GM12878 (cell line): ENCODE data around the gene TGFB2. TPM values are rescaled to one million over a fixed set of nuclear protein-coding genes. Genes with fewer than 3 reads are reported as not detected.

Experiments
- ATAC-seq: fragments of 200-7000 bp; cut with Tn5 transposase; 3 replicates; pipeline ENCODE4 v1.9.1; 2020; ENCODE audit warnings: mild to moderate bottlenecking, moderate library complexity
- BruUV-seq: library from RNA; stranded (reverse); fragments of 400-500 nt; replicated peaks from 2 replicates; lab custom pipeline; 2021; lab: Mats Ljungman, UMichigan
- CTCF ChIA-PET: fragments of 300-600 bp; sonication (Branson Sonifier 250); formaldehyde crosslinking; extraction: SDS; loops from one replicate; lab custom pipeline; 2021; ENCODE audit warnings: inconsistent platforms; lab: Yijun Ruan, JAX
- POLR2A ChIA-PET: fragments of 350-600 bp; formaldehyde crosslinking; extraction: SDS; loops from one replicate; lab custom pipeline; 2021; ENCODE audit warnings: inconsistent platforms; lab: Charles Lee
- RAD21 ChIA-PET: fragments of 300-600 bp; sonication (Branson Sonifier 250); formaldehyde crosslinking; loops from one replicate; lab custom pipeline; 2023; ENCODE audit warnings: antibody characterized with exemption; ENCODE audit not compliant: unreplicated experiment; lab: Charles Lee
- SMC1A ChIA-PET: fragments of 300-600 bp; sonication (Branson Sonifier 250); formaldehyde crosslinking; loops from one replicate; lab custom pipeline; 2023; ENCODE audit not compliant: unreplicated experiment, uncharacterized antibody; lab: Charles Lee
- DNase-seq: peaks from one replicate; pipeline ENCODE4 v3.0.0-alpha.2; 2011; ENCODE audit warnings: low read depth, low spot score
- FAIRE-seq: peaks from 3 replicates; lab custom pipeline; 2011; peaks lifted over from hg19 to GRCh38; lab: Jason Lieb, UNC
- H2AFZ ChIP-seq: 2 replicates; pipeline ENCODE4 v1.6.0; 2011; ENCODE audit warnings: low read depth, low read length, control low read depth; ENCODE audit not compliant: control insufficient read depth
- H3K27ac ChIP-seq: 2 replicates; pipeline ENCODE4 v1.5.1; 2011; ENCODE audit warnings: control low read depth; ENCODE audit not compliant: control insufficient read depth, insufficient read depth
- H3K27me3 ChIP-seq, 2 experiments: replicated peaks in 1 of 2; 2 replicates each; pipeline versions ENCODE4 v1.6.0 to v1.6.1; 2011; ENCODE audit warnings: low read length in 1 of 2; ENCODE audit not compliant: control insufficient read depth in 2 of 2, insufficient read depth in 2 of 2
- H3K36me3 ChIP-seq, 2 experiments: 2 replicates each; pipeline ENCODE4 v1.5.1; 2011; ENCODE audit warnings: low read length in 1 of 2; ENCODE audit not compliant: control insufficient read depth in 2 of 2, insufficient read depth in 2 of 2
- H3K4me1 ChIP-seq: 2 replicates; pipeline ENCODE4 v1.6.1; 2011; ENCODE audit warnings: mild to moderate bottlenecking, low read length, moderate library complexity, mixed read lengths; ENCODE audit not compliant: control insufficient read depth, insufficient read depth
- H3K4me2 ChIP-seq: 2 replicates; pipeline ENCODE4 v1.6.0; 2011; ENCODE audit warnings: control low read depth; ENCODE audit not compliant: control insufficient read depth, insufficient read depth
- H3K4me3 ChIP-seq: fragments of 200-600 bp; sonication (generic); 2 replicates; pipeline ENCODE4 v1.5.1; 2016
- H3K79me2 ChIP-seq: 2 replicates; pipeline ENCODE4 v1.6.0; 2011; ENCODE audit warnings: low read length; ENCODE audit not compliant: control insufficient read depth, insufficient read depth
- H3K9ac ChIP-seq: 2 replicates; pipeline ENCODE4 v1.8.0; 2011; ENCODE audit warnings: low read length, control low read depth, mixed read lengths; ENCODE audit not compliant: control insufficient read depth, insufficient read depth
- H3K9me3 ChIP-seq: replicated peaks from 3 replicates; pipeline ENCODE4 v1.5.1; 2011; ENCODE audit warnings: mild to moderate bottlenecking, low read length; ENCODE audit not compliant: control insufficient read depth, insufficient read depth
- H4K20me1 ChIP-seq: 2 replicates; pipeline ENCODE4 v1.6.0; 2011; ENCODE audit not compliant: control insufficient read depth, insufficient read depth
- ATF2 ChIP-seq: IDR thresholded peaks from 2 replicates; pipeline ENCODE4 v1.6.1; 2012; ENCODE audit warnings: low read length, inconsistent platforms
- CHD2 ChIP-seq: IDR thresholded peaks from 2 replicates; pipeline ENCODE4 v1.6.1; 2011; ENCODE audit warnings: low read depth, low read length, improper control_type of control experiment, borderline replicate concordance
- CTCF ChIP-seq, 3 experiments: IDR thresholded peaks in 2 of 3; conservative IDR thresholded peaks in 1 of 3; 2 replicates each; pipeline ENCODE4 v1.5.1; 2011; ENCODE audit warnings: low read depth in 3 of 3, low read length in 3 of 3, mild to moderate bottlenecking in 3 of 3, control low read depth in 2 of 3, moderate library complexity in 2 of 3, inconsistent platforms in 1 of 3, mixed read lengths in 1 of 3; ENCODE audit not compliant: control insufficient read depth in 2 of 3, insufficient read depth in 1 of 3; ENCODE audit errors: extremely low read depth in 1 of 3
- FOXK2 ChIP-seq: fragments of 450-650 bp; IDR thresholded peaks from 2 replicates; pipeline ENCODE4 v1.6.1; 2017; ENCODE audit warnings: mild to moderate bottlenecking, moderate library complexity
- IKZF2 ChIP-seq, 2 experiments: fragments of 450-650 bp; IDR thresholded peaks; 2 replicates each; pipeline ENCODE4 v1.6.1; 2017; ENCODE audit warnings: mild to moderate bottlenecking in 2 of 2, moderate library complexity in 2 of 2
- MYB ChIP-seq: fragments of 150-350 bp; IDR thresholded peaks from 2 replicates; pipeline ENCODE4 v1.6.1; 2014; ENCODE audit warnings: mild to moderate bottlenecking, low read depth, low read length, borderline replicate concordance
- PKNOX1 ChIP-seq: fragments of 450-650 bp; IDR thresholded peaks from 2 replicates; pipeline ENCODE4 v1.6.1; 2016; ENCODE audit warnings: mild to moderate bottlenecking
- RELB ChIP-seq: fragments of 450-650 bp; IDR thresholded peaks from 2 replicates; pipeline ENCODE4 v1.6.1; 2017; ENCODE audit warnings: low read depth, mild to moderate bottlenecking, moderate library complexity
- SIN3A ChIP-seq: IDR thresholded peaks from 2 replicates; pipeline ENCODE4 v1.6.1; 2012; ENCODE audit warnings: low read depth, low read length, improper control_type of control experiment
- TCF12 ChIP-seq: IDR thresholded peaks from 2 replicates; pipeline ENCODE4 v1.6.1; 2011; ENCODE audit warnings: low read depth, mild to moderate bottlenecking, low read length
- WGBS: methylation state at CpG from one replicate; pipeline ENCODE4 v1.1.6; 2016; ENCODE audit warnings: low lambda C conversion rate; ENCODE audit not compliant: insufficient replicate concordance, insufficient coverage; ENCODE audit errors: missing lambda C conversion rate; 5-methylcytosine and 5-hydroxymethylcytosine counted together
- in situ Hi-C: fragments of 300-500 bp; cut with MboI; formaldehyde crosslinking; loops from 9 replicates; pipeline ENCODE4 v1.14.3; 2018; ENCODE audit warnings: mixed read lengths
- intact Hi-C: fragments of 100-400 bp; cut with micrococcal nuclease; formaldehyde crosslinking; loops from one replicate; pipeline ENCODE4 v1.14.2; 2022; ENCODE audit not compliant: unreplicated experiment
- polyA plus RNA-seq, 11 experiments: library from polyadenylated mRNA; depleted of rRNA in 4 of 11; unstranded in 6 of 11; stranded (reverse) in 5 of 11; fragments of >200 nt; fragmentation: Nextera tagmentation in 4 of 11; fragmentation: Illumina TruSeq in 1 of 11; extraction: Ambion mirVana in 4 of 11; extraction: Trizol in 1 of 11; gene quantifications; 1 replicate in 1 of 11; 2 replicates in 10 of 11; pipeline versions ENCODE4 v1.2.1 to v1.2.3, GENCODE V29; 2011 to 2016; ENCODE audit warnings: inconsistent platforms in 2 of 11, missing spikeins in 2 of 11, low read depth in 1 of 11
- total RNA-seq, 4 experiments: library from RNA; depleted of rRNA in 3 of 4; stranded (reverse); fragments of >200 nt in 3 of 4; fragmentation: Illumina TruSeq in 1 of 4; extraction: Trizol in 1 of 4; gene quantifications; 2 replicates each; pipeline versions ENCODE4 v1.2.1 to v1.2.3, GENCODE V29; 2013 to 2021

Gene TGFB2
- total and polyA plus RNA-seq, 10 of the 15 experiments (the other 5 are each of a cell fraction or from before 2014, with no cell fraction given) = 0.03 to 0.11 (median 0.04) TPM; not detected in 6

- DNase-seq = no peak
- no peak for ATAC-seq
- 100% methylated on average over 2 of the region's 2 CpGs for WGBS
- peaks cover 8% of the 10 kb centered on the region for H3K79me2 ChIP-seq
- no peaks in the 10 kb centered on the region for H4K20me1 ChIP-seq
- no peak overlapping the region for H3K27ac ChIP-seq
- no TSS peak for BruUV-seq
- RAD21 ChIA-PET = interaction anchor here (1.0 kb wide), 1 partner anchor 22 kb away, joined by 3 read pairs; no protein-coding TSS in a partner anchor
- no peaks in the 10 kb centered on the region for H3K9me3 ChIP-seq
- no peak for FAIRE-seq
- H3K4me3 ChIP-seq = no peak overlapping the region
- H3K36me3 ChIP-seq = peaks cover 0 to 9% of the 10 kb centered on the region in 2 experiments; a peak in 1 of 4 replicates
- SMC1A ChIA-PET = interaction anchor here (2.8 kb wide), 1 partner anchor 11 kb away, joined by 7 read pairs; the partner anchor contains the start of gene RRP15
- H3K9ac ChIP-seq = no peak overlapping the region
- intact Hi-C loops (no loop called here), in situ Hi-C loops (no loop called here)
- TF ChIP-seq CTCF (IDR thresholded peaks at IDR 0.05 in 2 of 3, conservative IDR thresholded peaks at IDR 0.05 in 1 of 3; ENCODE audit: control insufficient read depth in 2 of 3, extremely low read depth in 1 of 3, insufficient read depth in 1 of 3, low read depth in 3 of 3, low read length in 3 of 3) (no peak), FOXK2 (no peak), PKNOX1 (no peak), SIN3A (no peak), MYB (no peak), TCF12 (no peak), CHD2 (no peak), ATF2 (no peak), IKZF2 (IDR thresholded peaks at IDR 0.05) (no peak), RELB (no peak)
- POLR2A ChIA-PET = interaction anchor here (0.6 kb wide), 1 partner anchor 920 kb away, joined by 3 read pairs; no protein-coding TSS in a partner anchor
- H3K27me3 ChIP-seq = no peaks in the 10 kb centered on the region
- no peaks in the 10 kb centered on the region for H3K4me1 ChIP-seq
- H3K4me2 ChIP-seq = no peak overlapping the region
- no peak overlapping the region for H2AFZ ChIP-seq
- CTCF ChIA-PET = interaction anchor here (1.1 to 1.6 kb wide), 3 partner anchors 16 to 228 kb away, joined by 3 to 5 read pairs (median 3); no protein-coding TSS in a partner anchor
Measured at GRCh38 chr1:218296162-218296561, 49.0 kb upstream of the TGFB2 start.
